SK-N-SH (cell line): Measurements from ENCODE around the gene SCYGR5. TPM values are rescaled to one million over a fixed set of nuclear protein-coding genes. Genes with fewer than 3 reads are reported as not detected.

Source experiments
- CTCF ChIA-PET: fragments of 300-600, 350-600 bp; formaldehyde crosslinking; extraction: SDS; loops from one replicate; lab custom pipeline; 2021; lab: Yijun Ruan, JAX
- POLR2A ChIA-PET: fragments of 350-600 bp; sonication (Branson Sonifier 250); formaldehyde crosslinking; extraction: SDS; loops from one replicate; lab custom pipeline; 2020; ENCODE audit warnings: antibody characterized with exemption, inconsistent platforms; lab: Yijun Ruan, JAX
- DNase-seq: peaks from one replicate; pipeline ENCODE4 v3.0.0; 2012
- H2AFZ ChIP-seq: fragments of 200-600 bp; sonication (generic); 2 replicates; pipeline ENCODE4 v1.8.1; 2016; ENCODE audit warnings: antibody characterized with exemption, mild to moderate bottlenecking, low read depth
- H3F3A ChIP-seq: fragments of 200-600 bp; sonication (generic); replicated peaks from 2 replicates; pipeline ENCODE3; 2016; ENCODE audit warnings: antibody characterized with exemption, mild to moderate bottlenecking; ENCODE audit not compliant: insufficient read depth
- H3K27ac ChIP-seq, 2 experiments: fragments of 200-500 bp in 1 of 2; fragments of 200-600 bp in 1 of 2; sonication (Bioruptor generic) in 1 of 2; sonication (generic), shearing (Covaris generic) in 1 of 2; 2 replicates each; pipeline versions ENCODE4 v1.5.1 to v1.6.1; 2014 to 2016; ENCODE audit warnings: low read depth in 2 of 2, inconsistent platforms in 1 of 2, low read length in 1 of 2, mild to moderate bottlenecking in 1 of 2, mixed read lengths in 1 of 2
- H3K27me3 ChIP-seq: fragments of 200-600 bp; sonication (generic), shearing (Covaris generic); 2 replicates; pipeline ENCODE4 v1.6.1; 2016; ENCODE audit warnings: mixed run types; ENCODE audit not compliant: insufficient read depth
- H3K36me3 ChIP-seq, 2 experiments: fragments of 200-500 bp in 1 of 2; fragments of 200-600 bp in 1 of 2; sonication (Bioruptor generic) in 1 of 2; sonication (generic) in 1 of 2; replicated peaks in 1 of 2; 2 replicates each; pipeline versions ENCODE3 to v1.5.1; 2014 to 2016; ENCODE audit warnings: low read length in 1 of 2, mild to moderate bottlenecking in 1 of 2; ENCODE audit not compliant: insufficient read depth in 2 of 2, control insufficient read depth in 1 of 2
- H3K4me1 ChIP-seq, 2 experiments: fragments of 200-500 bp in 1 of 2; fragments of 200-600 bp in 1 of 2; sonication (Bioruptor generic) in 1 of 2; sonication (generic), shearing (Covaris generic) in 1 of 2; 2 replicates each; pipeline versions ENCODE4 v1.5.1 to v1.6.1; 2014 to 2016; ENCODE audit warnings: low read depth in 1 of 2, low read length in 1 of 2, mixed run types in 1 of 2; ENCODE audit not compliant: insufficient read depth in 2 of 2, control insufficient read depth in 1 of 2
- H3K4me2 ChIP-seq: fragments of 200-600 bp; sonication (generic), shearing (Covaris generic); 2 replicates; pipeline ENCODE4 v1.6.1; 2017; ENCODE audit warnings: mixed run types
- H3K4me3 ChIP-seq, 2 experiments: fragments of 200-500 bp in 1 of 2; fragments of 200-600 bp in 1 of 2; sonication (Bioruptor generic) in 1 of 2; sonication (generic), shearing (Covaris generic) in 1 of 2; 2 replicates each; pipeline versions ENCODE4 v1.5.1 to v1.8.1; 2014 to 2016; ENCODE audit warnings: low read depth in 2 of 2, inconsistent platforms in 1 of 2, low read length in 1 of 2, mild to moderate bottlenecking in 1 of 2, mixed read lengths in 1 of 2, moderate library complexity in 1 of 2
- H3K79me2 ChIP-seq: fragments of 200-600 bp; sonication (generic); 2 replicates; pipeline ENCODE4 v1.8.1; 2017; ENCODE audit warnings: mild to moderate bottlenecking; ENCODE audit not compliant: insufficient read depth
- H3K9ac ChIP-seq: fragments of 200-600 bp; sonication (generic); 2 replicates; pipeline ENCODE4 v1.6.1; 2017; ENCODE audit warnings: mixed run types
- H3K9me2 ChIP-seq: fragments of 200-600 bp; sonication (generic); 2 replicates; pipeline ENCODE4 v1.6.1; 2017; ENCODE audit warnings: mixed run types
- H3K9me3 ChIP-seq: fragments of 200-600 bp; sonication (generic); 2 replicates; pipeline ENCODE4 v1.6.1; 2017; ENCODE audit warnings: mixed run types, mild to moderate bottlenecking, moderate library complexity
- H4K20me1 ChIP-seq: fragments of 200-600 bp; sonication (generic); 2 replicates; pipeline ENCODE4 v1.6.1; 2017; ENCODE audit warnings: mild to moderate bottlenecking, mixed run types; ENCODE audit not compliant: insufficient read depth
- ELF1 ChIP-seq: IDR thresholded peaks from 2 replicates; pipeline ENCODE4 v1.4.0; 2012
- FOSL2 ChIP-seq: IDR thresholded peaks from 2 replicates; pipeline ENCODE4 v1.4.0; 2012; ENCODE audit warnings: low read depth, mild to moderate bottlenecking, moderate library complexity, borderline replicate concordance
- FOXJ3 ChIP-seq: sonication (generic); formaldehyde crosslinking; IDR thresholded peaks from 2 replicates; pipeline ENCODE4 v1.5.1; 2020; ENCODE audit warnings: mild to moderate bottlenecking, missing genetic modification reagents
- GATA2 ChIP-seq: sonication (generic); formaldehyde crosslinking; IDR thresholded peaks from 2 replicates; pipeline ENCODE4 v1.5.0; 2020; ENCODE audit warnings: mild to moderate bottlenecking, missing genetic modification reagents
- MXI1 ChIP-seq: IDR thresholded peaks from 2 replicates; pipeline ENCODE4 v1.6.1; 2012; ENCODE audit warnings: mild to moderate bottlenecking, low read depth, low read length, improper control_type of control experiment
- NRF1 ChIP-seq: IDR thresholded peaks from 2 replicates; pipeline ENCODE4 v1.6.1; 2012; ENCODE audit warnings: low read depth, mild to moderate bottlenecking, low read length
- RAD21 ChIP-seq: IDR thresholded peaks from 2 replicates; pipeline ENCODE4 v1.6.1; 2012; ENCODE audit warnings: mild to moderate bottlenecking, low read length
- RCOR1 ChIP-seq: fragments of 150-350 bp; IDR thresholded peaks from 2 replicates; pipeline ENCODE4 v1.6.1; 2017; ENCODE audit warnings: antibody characterized with exemption, low read length
- RXRA ChIP-seq: IDR thresholded peaks from 2 replicates; pipeline ENCODE4 v1.4.0; 2012; ENCODE audit warnings: low read depth, mild to moderate bottlenecking, borderline replicate concordance
- SMC3 ChIP-seq: IDR thresholded peaks from 2 replicates; pipeline ENCODE4 v1.6.1; 2012; ENCODE audit warnings: low read depth, low read length, improper control_type of control experiment
- TAF1 ChIP-seq: IDR thresholded peaks from 2 replicates; pipeline ENCODE4 v1.6.1; 2012; ENCODE audit warnings: low read depth, mild to moderate bottlenecking, low read length, moderate library complexity, borderline replicate concordance
- YY1 ChIP-seq: IDR thresholded peaks from 2 replicates; pipeline ENCODE4 v1.4.0; 2012; ENCODE audit warnings: low read depth, mild to moderate bottlenecking
- WGBS: methylation state at CpG from one replicate; pipeline ENCODE4 v1.1.6; 2017; ENCODE audit warnings: low lambda C conversion rate; 5-methylcytosine and 5-hydroxymethylcytosine counted together
- polyA plus RNA-seq, 3 experiments: library from polyadenylated mRNA; depleted of rRNA; stranded (reverse); fragments of >200 nt; gene quantifications; 2 replicates each; pipeline ENCODE4 v1.2.3, GENCODE V29; 2012
- TF ChIP-seq, protein P1 (sequence below): IDR thresholded peaks from 2 replicates; pipeline ENCODE4 v1.4.0; 2012; ENCODE audit warnings: low read depth, borderline replicate concordance
- TF ChIP-seq, protein P2 (sequence below): IDR thresholded peaks from 2 replicates; pipeline ENCODE4 v1.4.0; 2012; ENCODE audit warnings: low read depth, borderline replicate concordance
- TF ChIP-seq, protein P3 (sequence below): fragments of 150-350 bp; IDR thresholded peaks from 2 replicates; pipeline ENCODE4 v1.6.1; 2016; ENCODE audit warnings: mild to moderate bottlenecking, low read depth, low read length
- TF ChIP-seq, protein P4 (sequence below): IDR thresholded peaks from 2 replicates; pipeline ENCODE4; 2012
- TF ChIP-seq, protein P5 (sequence below): fragments of 200-600 bp; sonication (generic); IDR thresholded peaks from 2 replicates; pipeline ENCODE4 v1.6.1; 2017; ENCODE audit warnings: antibody characterized with exemption, mild to moderate bottlenecking, moderate library complexity

SCYGR5 gene
- polyA plus RNA-seq, 1 of the 3 experiments (the other 2 are of a cell fraction): not detected

DNA sequence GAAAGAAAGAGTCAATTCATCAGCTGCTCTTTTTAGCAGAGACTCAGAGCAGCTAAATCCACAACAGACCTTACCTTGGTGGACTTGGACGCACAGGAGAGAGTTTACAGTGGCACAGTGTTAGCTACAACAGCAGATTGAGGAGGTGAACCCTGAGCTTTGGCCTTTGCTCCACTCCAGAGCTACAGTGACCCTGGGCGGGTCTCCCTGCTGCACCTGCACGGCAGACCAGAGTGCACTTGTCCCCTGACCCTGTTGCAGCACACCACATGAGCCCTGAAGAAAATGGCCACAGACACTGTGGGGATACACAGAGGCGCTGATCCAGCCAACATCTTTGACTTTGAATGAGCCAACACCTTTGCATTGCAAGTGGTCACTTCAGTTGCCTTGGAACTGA, 40.3 kb downstream of the SCYGR5 start:
- CTCF ChIA-PET: no interaction called here
- no peaks in the 10 kb centered on the region for H3K4me1 ChIP-seq
- TF ChIP-seq MXI1 (no peak), SMC3 (no peak), RXRA (no peak), ELF1 (no peak), TAF1 (no peak), FOXJ3 (CRISPR knock-in tag) (no peak), RCOR1 (no peak)
- TF ChIP-seq, protein P1, sequence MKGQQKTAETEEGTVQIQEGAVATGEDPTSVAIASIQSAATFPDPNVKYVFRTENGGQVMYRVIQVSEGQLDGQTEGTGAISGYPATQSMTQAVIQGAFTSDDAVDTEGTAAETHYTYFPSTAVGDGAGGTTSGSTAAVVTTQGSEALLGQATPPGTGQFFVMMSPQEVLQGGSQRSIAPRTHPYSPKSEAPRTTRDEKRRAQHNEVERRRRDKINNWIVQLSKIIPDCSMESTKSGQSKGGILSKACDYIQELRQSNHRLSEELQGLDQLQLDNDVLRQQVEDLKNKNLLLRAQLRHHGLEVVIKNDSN: no peak
- TF ChIP-seq, protein P2, sequence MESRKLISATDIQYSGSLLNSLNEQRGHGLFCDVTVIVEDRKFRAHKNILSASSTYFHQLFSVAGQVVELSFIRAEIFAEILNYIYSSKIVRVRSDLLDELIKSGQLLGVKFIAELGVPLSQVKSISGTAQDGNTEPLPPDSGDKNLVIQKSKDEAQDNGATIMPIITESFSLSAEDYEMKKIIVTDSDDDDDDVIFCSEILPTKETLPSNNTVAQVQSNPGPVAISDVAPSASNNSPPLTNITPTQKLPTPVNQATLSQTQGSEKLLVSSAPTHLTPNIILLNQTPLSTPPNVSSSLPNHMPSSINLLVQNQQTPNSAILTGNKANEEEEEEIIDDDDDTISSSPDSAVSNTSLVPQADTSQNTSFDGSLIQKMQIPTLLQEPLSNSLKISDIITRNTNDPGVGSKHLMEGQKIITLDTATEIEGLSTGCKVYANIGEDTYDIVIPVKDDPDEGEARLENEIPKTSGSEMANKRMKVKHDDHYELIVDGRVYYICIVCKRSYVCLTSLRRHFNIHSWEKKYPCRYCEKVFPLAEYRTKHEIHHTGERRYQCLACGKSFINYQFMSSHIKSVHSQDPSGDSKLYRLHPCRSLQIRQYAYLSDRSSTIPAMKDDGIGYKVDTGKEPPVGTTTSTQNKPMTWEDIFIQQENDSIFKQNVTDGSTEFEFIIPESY: no peak
- TF ChIP-seq, protein P3, sequence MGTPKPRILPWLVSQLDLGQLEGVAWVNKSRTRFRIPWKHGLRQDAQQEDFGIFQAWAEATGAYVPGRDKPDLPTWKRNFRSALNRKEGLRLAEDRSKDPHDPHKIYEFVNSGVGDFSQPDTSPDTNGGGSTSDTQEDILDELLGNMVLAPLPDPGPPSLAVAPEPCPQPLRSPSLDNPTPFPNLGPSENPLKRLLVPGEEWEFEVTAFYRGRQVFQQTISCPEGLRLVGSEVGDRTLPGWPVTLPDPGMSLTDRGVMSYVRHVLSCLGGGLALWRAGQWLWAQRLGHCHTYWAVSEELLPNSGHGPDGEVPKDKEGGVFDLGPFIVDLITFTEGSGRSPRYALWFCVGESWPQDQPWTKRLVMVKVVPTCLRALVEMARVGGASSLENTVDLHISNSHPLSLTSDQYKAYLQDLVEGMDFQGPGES: no peak

DNA sequence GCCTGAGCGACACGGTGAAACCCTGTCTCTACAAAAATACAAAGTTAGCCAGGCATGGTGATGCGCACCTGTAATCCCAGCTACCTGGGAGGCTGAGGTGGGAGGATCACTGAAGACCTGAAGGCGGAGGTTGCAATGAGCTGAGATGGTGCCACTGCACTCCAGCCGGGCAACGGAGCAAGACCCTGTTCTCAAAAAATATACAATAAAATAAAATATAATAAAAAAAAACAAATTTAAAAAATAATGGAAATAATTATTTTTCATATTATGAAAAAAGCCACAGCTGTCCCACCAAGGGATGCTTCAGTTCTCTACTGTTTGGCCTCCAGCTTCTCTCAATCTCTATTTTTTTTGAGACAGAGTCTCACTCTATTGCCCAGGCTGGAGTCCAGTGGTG, 40.8 kb downstream of the SCYGR5 start:
- no peaks in the 10 kb centered on the region for H3K9me2 ChIP-seq
- no peaks in the 10 kb centered on the region for H3K36me3 ChIP-seq
- H3K9me3 ChIP-seq: no peaks in the 10 kb centered on the region
- POLR2A ChIA-PET: interaction anchor here (0.5 kb wide), 1 partner anchor 1835 kb away, joined by 3 read pairs; no protein-coding TSS in a partner anchor
- 70% methylated on average over 6 of the region's 6 CpGs for WGBS
- CTCF ChIA-PET: no interaction called here
- no peak overlapping the region for H3K4me3 ChIP-seq
- H3K9ac ChIP-seq: no peak overlapping the region
- H3K79me2 ChIP-seq: no peaks in the 10 kb centered on the region
- H3K4me2 ChIP-seq: no peak overlapping the region
- H4K20me1 ChIP-seq: no peaks in the 10 kb centered on the region
- no peaks in the 10 kb centered on the region for H3K4me1 ChIP-seq
- H3K27ac ChIP-seq: no peak overlapping the region
- H2AFZ ChIP-seq: no peak overlapping the region
- DNase-seq: no peak
- H3K27me3 ChIP-seq: peaks cover 46% of the 10 kb centered on the region; the same call in 1 of the 2 replicates
- H3F3A ChIP-seq: no peaks in the 10 kb centered on the region
- TF ChIP-seq FOXJ3 (CRISPR knock-in tag): no peak
- TF ChIP-seq NRF1: no peak
- TF ChIP-seq GATA2 (CRISPR knock-in tag): no peak
- no peak for TF ChIP-seq FOSL2
- TF ChIP-seq, protein P4, sequence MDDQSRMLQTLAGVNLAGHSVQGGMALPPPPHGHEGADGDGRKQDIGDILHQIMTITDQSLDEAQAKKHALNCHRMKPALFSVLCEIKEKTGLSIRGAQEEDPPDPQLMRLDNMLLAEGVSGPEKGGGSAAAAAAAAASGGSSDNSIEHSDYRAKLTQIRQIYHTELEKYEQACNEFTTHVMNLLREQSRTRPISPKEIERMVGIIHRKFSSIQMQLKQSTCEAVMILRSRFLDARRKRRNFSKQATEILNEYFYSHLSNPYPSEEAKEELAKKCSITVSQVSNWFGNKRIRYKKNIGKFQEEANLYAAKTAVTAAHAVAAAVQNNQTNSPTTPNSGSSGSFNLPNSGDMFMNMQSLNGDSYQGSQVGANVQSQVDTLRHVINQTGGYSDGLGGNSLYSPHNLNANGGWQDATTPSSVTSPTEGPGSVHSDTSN: no peak
- TF ChIP-seq, protein P1: no peak
- TF ChIP-seq YY1: no peak
- TF ChIP-seq, protein P5, sequence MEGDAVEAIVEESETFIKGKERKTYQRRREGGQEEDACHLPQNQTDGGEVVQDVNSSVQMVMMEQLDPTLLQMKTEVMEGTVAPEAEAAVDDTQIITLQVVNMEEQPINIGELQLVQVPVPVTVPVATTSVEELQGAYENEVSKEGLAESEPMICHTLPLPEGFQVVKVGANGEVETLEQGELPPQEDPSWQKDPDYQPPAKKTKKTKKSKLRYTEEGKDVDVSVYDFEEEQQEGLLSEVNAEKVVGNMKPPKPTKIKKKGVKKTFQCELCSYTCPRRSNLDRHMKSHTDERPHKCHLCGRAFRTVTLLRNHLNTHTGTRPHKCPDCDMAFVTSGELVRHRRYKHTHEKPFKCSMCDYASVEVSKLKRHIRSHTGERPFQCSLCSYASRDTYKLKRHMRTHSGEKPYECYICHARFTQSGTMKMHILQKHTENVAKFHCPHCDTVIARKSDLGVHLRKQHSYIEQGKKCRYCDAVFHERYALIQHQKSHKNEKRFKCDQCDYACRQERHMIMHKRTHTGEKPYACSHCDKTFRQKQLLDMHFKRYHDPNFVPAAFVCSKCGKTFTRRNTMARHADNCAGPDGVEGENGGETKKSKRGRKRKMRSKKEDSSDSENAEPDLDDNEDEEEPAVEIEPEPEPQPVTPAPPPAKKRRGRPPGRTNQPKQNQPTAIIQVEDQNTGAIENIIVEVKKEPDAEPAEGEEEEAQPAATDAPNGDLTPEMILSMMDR: no peak
- TF ChIP-seq RAD21: no peak

More for the DNA sequence above, 40.3 kb downstream of the SCYGR5 start:
- Histone ChIP-seq H2AFZ (no peak overlapping the region), H3F3A (no peaks in the 10 kb centered on the region), H3K79me2 (no peaks in the 10 kb centered on the region), H3K9ac (no peak overlapping the region), H3K4me2 (no peak overlapping the region), H3K4me3 (no peak overlapping the region), H3K9me2 (no peaks in the 10 kb centered on the region), H4K20me1 (no peaks in the 10 kb centered on the region), H3K36me3 (no peaks in the 10 kb centered on the region), H3K9me3 (no peaks in the 10 kb centered on the region), H3K27me3 (peaks cover 41% of the 10 kb centered on the region; the same call in 1 of the 2 replicates), H3K27ac (no peak overlapping the region)
- WGBS: 20% methylated on average over 4 of the region's 4 CpGs
- no peak for DNase-seq
- POLR2A ChIA-PET: interaction anchor here (0.5 kb wide), 1 partner anchor 1835 kb away, joined by 3 read pairs; no protein-coding TSS in a partner anchor
